Calu3 (cell line): ENCODE data around the gene S100B. TPM values are rescaled to one million over a fixed set of nuclear protein-coding genes. Genes with fewer than 3 reads are reported as not detected.

Experiments
- BruUV-seq: library from RNA; stranded (reverse); fragments of 400-500 nt; replicated peaks from 2 replicates; lab custom pipeline; 2021; lab: Mats Ljungman, UMichigan
- CTCF ChIA-PET: fragments of 300-600 bp; sonication (Branson Sonifier 250); formaldehyde crosslinking; loops from one replicate; lab custom pipeline; 2022; ENCODE audit warnings: antibody characterized with exemption; lab: Charles Lee
- DNase-seq: peaks from one replicate; pipeline ENCODE4 v3.0.0; 2022
- H3K27ac Mint-ChIP-seq: one replicate; pipeline ENCODE4 v1.8.0; 2022; ENCODE audit warnings: mixed read lengths; ENCODE audit not compliant: unreplicated experiment
- H3K27me3 Mint-ChIP-seq: one replicate; pipeline ENCODE4 v1.8.0; 2022; ENCODE audit warnings: mixed read lengths; ENCODE audit not compliant: unreplicated experiment
- H3K36me3 Mint-ChIP-seq: one replicate; pipeline ENCODE4 v1.8.0; 2022; ENCODE audit warnings: mild to moderate bottlenecking, moderate library complexity, mixed read lengths; ENCODE audit not compliant: insufficient read depth, unreplicated experiment
- H3K4me1 Mint-ChIP-seq: one replicate; pipeline ENCODE4 v1.8.0; 2022; ENCODE audit warnings: mild to moderate bottlenecking, low read depth, mixed read lengths; ENCODE audit not compliant: unreplicated experiment
- H3K4me3 Mint-ChIP-seq: one replicate; pipeline ENCODE4 v1.8.0; 2022; ENCODE audit warnings: mild to moderate bottlenecking, low read depth, moderate library complexity, mixed read lengths; ENCODE audit not compliant: unreplicated experiment
- H3K9me3 Mint-ChIP-seq: one replicate; pipeline ENCODE4 v1.8.0; 2022; ENCODE audit warnings: low read depth, mixed read lengths; ENCODE audit not compliant: unreplicated experiment
- CTCF ChIP-seq: fragments of 200-600 bp; IDR thresholded peaks from one replicate; pipeline ENCODE4 v1.8.0; 2022; ENCODE audit warnings: antibody characterized with exemption; ENCODE audit not compliant: unreplicated experiment
- intact Hi-C: fragments of 100-400 bp; cut with micrococcal nuclease; formaldehyde crosslinking; loops from one replicate; pipeline ENCODE4 v1.10.0; 2022; ENCODE audit not compliant: unreplicated experiment
- total RNA-seq: library from RNA; stranded (reverse); gene quantifications from 2 replicates; pipeline ENCODE4 v1.2.3, GENCODE V29; 2022

The S100B gene
- total RNA-seq, 1 experiment from 2014 or later, result not detected

GRCh38 chr21:46636181-46636512 is 31.3 kb upstream of the S100B start:
- no TSS peak for BruUV-seq
- CTCF ChIA-PET, result interaction anchor here (3.7 kb wide), 1 partner anchor 14 kb away, joined by 17 read pairs; no protein-coding TSS in a partner anchor

GRCh38 chr21:46635324-46636180 is 30.7 kb upstream of the S100B start, which contains the start of gene PRMT2:
Gene PRMT2, plus strand, starts transcription at chr21:46635674. Its CDS starts 1,278 bp downstream, at chr21:46636952.
- CTCF ChIA-PET, result interaction anchor here (0.5 to 3.7 kb wide), 3 partner anchors 14 to 180 kb away, joined by 4 to 17 read pairs (median 5); no protein-coding TSS in a partner anchor
- H3K36me3 Mint-ChIP-seq, result peaks cover 33% of the 10 kb centered on the region
- TF ChIP-seq CTCF, result no peak
- H3K4me3 Mint-ChIP-seq, result peak within 1 kb of the TSS; percentile 92
- H3K9me3 Mint-ChIP-seq, result no peaks in the 10 kb centered on the region
- H3K27ac Mint-ChIP-seq, result peak within 1 kb of the TSS; percentile 86
- peak; percentile 96 for DNase-seq
- peaks cover 20% of the 10 kb centered on the region for H3K4me1 Mint-ChIP-seq
- intact Hi-C loops, result no loop called here
- H3K27me3 Mint-ChIP-seq, result no peaks in the 10 kb centered on the region
- no TSS peak for BruUV-seq

More at GRCh38 chr21:46636181-46636512, 31.3 kb upstream of the S100B start:
- no peaks in the 10 kb centered on the region for H3K9me3 Mint-ChIP-seq
- peak overlapping the region; percentile 86 for H3K27ac Mint-ChIP-seq
- no peak for TF ChIP-seq CTCF
- H3K36me3 Mint-ChIP-seq, result peaks cover 38% of the 10 kb centered on the region
- H3K4me3 Mint-ChIP-seq, result peak overlapping the region; percentile 92
- intact Hi-C loops, result no loop called here
- no peak for DNase-seq
- H3K27me3 Mint-ChIP-seq, result no peaks in the 10 kb centered on the region
- H3K4me1 Mint-ChIP-seq, result peaks cover 26% of the 10 kb centered on the region

GRCh38 chr21:46634966-46635323 is 30.1 kb upstream of the S100B start:
- H3K27ac Mint-ChIP-seq, result peak overlapping the region; percentile 86
- H3K4me1 Mint-ChIP-seq, result peaks cover 14% of the 10 kb centered on the region
- intact Hi-C loops, result no loop called here
- H3K4me3 Mint-ChIP-seq, result peak overlapping the region; percentile 92
- peak; percentile 39 for DNase-seq
- H3K27me3 Mint-ChIP-seq, result no peaks in the 10 kb centered on the region
- H3K9me3 Mint-ChIP-seq, result no peaks in the 10 kb centered on the region
- CTCF ChIA-PET, result interaction anchor here (0.7 to 3.7 kb wide), 2 partner anchors 13 to 179 kb away, joined by 5 to 17 read pairs; no protein-coding TSS in a partner anchor
- BruUV-seq, result TSS peak; percentile 90
- peaks cover 26% of the 10 kb centered on the region for H3K36me3 Mint-ChIP-seq
- TF ChIP-seq CTCF, result no peak

GRCh38 chr21:46634427-46634826 is 29.5 kb upstream of the S100B start:
- Mint-ChIP-seq H3K27me3 (no peaks in the 10 kb centered on the region), H3K27ac (peak overlapping the region; percentile 86), H3K36me3 (peaks cover 22% of the 10 kb centered on the region), H3K4me3 (peak overlapping the region; percentile 92), H3K4me1 (peaks cover 9% of the 10 kb centered on the region), H3K9me3 (no peaks in the 10 kb centered on the region)
- intact Hi-C loops, result no loop called here
- DNase-seq, result no peak
- CTCF ChIA-PET, result interaction anchor here (3.7 kb wide), 1 partner anchor 13 kb away, joined by 17 read pairs; no protein-coding TSS in a partner anchor
- no peak for TF ChIP-seq CTCF
- no TSS peak for BruUV-seq
